ENCODE data around the gene ATP8B4.

ATP8B4 gene

GRCh38 chr15:50030456-50030855, 88.6 kb downstream of the ATP8B4 start:
- H3K27ac ChIP-seq, result no peak overlapping the region
- TF ChIP-seq, protein P1, sequence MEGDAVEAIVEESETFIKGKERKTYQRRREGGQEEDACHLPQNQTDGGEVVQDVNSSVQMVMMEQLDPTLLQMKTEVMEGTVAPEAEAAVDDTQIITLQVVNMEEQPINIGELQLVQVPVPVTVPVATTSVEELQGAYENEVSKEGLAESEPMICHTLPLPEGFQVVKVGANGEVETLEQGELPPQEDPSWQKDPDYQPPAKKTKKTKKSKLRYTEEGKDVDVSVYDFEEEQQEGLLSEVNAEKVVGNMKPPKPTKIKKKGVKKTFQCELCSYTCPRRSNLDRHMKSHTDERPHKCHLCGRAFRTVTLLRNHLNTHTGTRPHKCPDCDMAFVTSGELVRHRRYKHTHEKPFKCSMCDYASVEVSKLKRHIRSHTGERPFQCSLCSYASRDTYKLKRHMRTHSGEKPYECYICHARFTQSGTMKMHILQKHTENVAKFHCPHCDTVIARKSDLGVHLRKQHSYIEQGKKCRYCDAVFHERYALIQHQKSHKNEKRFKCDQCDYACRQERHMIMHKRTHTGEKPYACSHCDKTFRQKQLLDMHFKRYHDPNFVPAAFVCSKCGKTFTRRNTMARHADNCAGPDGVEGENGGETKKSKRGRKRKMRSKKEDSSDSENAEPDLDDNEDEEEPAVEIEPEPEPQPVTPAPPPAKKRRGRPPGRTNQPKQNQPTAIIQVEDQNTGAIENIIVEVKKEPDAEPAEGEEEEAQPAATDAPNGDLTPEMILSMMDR (conservative IDR thresholded peaks at IDR 0.05), result no peak

DNA sequence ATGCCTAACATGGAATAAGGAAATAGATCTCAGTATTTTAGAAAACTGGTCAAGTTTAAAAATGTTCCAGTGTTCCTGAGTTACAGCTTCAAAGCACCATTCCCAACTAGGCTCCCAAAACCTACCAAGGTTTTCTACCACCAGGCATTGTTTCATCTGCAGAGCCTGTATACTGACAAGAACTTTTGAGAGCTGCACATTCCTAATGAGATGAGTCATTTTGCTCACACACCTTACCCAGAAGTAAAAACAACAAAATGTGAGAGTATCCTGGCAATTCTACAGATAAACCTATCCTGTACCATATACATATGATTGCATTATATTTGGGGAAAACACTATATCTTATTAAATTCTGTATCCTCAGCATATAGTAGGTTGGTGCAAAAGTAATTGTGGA, 90.7 kb downstream of the ATP8B4 start:
- H3K27ac ChIP-seq, result no peak overlapping the region
- TF ChIP-seq, protein P1 (conservative IDR thresholded peaks at IDR 0.05), result no peak

DNA sequence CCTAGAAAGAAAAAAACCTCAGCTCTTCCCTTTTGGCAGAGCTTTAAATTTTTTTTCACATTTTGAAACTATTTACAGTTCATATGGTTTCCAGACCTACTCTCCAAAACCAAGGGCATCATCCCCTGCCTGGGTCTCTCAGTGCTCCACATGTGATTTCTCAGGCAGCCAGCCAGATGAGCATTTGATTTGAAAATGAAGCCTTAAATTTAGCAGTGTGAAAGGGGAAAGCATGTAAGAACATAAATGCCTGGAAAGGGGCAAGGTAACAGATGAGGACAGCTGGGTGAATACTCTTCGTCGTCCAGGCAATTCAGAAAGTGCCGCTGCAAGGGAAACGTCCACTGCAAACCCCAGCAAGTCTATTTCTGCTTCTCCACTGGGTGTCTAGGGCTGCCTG, 94.8 kb downstream of the ATP8B4 start:
- H3K27ac ChIP-seq, result no peak overlapping the region
- TF ChIP-seq, protein P1 (conservative IDR thresholded peaks at IDR 0.05), result no peak

DNA sequence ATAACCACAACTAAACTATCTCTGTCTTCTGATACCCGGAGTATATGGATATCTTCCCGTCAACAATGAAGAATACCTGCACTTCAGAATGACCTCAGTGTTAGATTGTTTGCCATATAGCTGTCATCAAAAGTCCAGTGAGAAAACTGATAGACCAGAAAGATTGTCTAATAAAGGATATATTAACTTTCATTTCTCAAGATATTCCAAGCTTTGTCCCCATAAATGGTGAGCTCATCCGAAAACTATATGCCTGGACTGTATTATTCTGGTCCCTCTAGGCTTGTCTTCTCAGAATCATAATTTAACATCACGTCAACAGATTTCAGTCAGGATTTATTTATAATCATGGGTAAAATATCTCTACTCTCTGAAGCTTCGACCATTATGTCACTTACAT, 100.5 kb downstream of the ATP8B4 start:
- no peak overlapping the region for H3K27ac ChIP-seq
- TF ChIP-seq, protein P1 (conservative IDR thresholded peaks at IDR 0.05), result no peak

GRCh38 chr15:50017522-50017921, 101.5 kb downstream of the ATP8B4 start:
- no peak overlapping the region for H3K27ac ChIP-seq
- TF ChIP-seq, protein P1 (conservative IDR thresholded peaks at IDR 0.05), result no peak

- TF ChIP-seq, protein P1 (conservative IDR thresholded peaks at IDR 0.05), result no peak
- no peak overlapping the region for H3K27ac ChIP-seq
These were observed 102.1 kb downstream of the ATP8B4 start for GRCh38 chr15:50016951-50017350.

DNA sequence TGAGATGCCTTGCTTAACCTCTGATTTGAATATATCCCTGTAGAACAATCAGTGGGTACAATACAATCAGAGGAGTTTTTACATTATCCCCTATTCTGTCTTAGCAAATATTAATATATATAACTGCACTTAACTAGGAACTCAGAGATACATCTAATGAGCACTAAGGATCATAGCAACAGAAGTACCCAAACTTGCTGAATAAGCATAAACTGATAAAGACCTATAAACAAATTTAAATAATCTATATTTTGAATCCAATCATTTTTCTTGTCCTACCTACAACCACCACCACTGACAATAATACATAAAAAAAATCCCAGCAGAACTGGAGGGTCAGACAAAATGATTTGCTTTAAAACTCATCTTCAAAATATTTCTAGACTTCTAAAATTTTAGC, 106.2 kb downstream of the ATP8B4 start:
- no peak overlapping the region for H3K27ac ChIP-seq
- TF ChIP-seq, protein P1 (conservative IDR thresholded peaks at IDR 0.05), result no peak

GRCh38 chr15:50009634-50010033, 109.4 kb downstream of the ATP8B4 start:
- no peak overlapping the region for H3K27ac ChIP-seq
- TF ChIP-seq, protein P1 (conservative IDR thresholded peaks at IDR 0.05), result no peak

Data from VCaP (cell line).